ENCODE measurements around the gene PPP6R2. TPM values are rescaled to one million over a fixed set of nuclear protein-coding genes. Genes with fewer than 3 reads are reported as not detected.

The PPP6R2 gene
- total RNA-seq, 4 donors from 2014 or later = 82.8 to 201 (median 111) TPM

- DNase-seq = no peak
- H3K4me1 ChIP-seq = no peaks in the 10 kb centered on the region
- TF ChIP-seq, protein P1, sequence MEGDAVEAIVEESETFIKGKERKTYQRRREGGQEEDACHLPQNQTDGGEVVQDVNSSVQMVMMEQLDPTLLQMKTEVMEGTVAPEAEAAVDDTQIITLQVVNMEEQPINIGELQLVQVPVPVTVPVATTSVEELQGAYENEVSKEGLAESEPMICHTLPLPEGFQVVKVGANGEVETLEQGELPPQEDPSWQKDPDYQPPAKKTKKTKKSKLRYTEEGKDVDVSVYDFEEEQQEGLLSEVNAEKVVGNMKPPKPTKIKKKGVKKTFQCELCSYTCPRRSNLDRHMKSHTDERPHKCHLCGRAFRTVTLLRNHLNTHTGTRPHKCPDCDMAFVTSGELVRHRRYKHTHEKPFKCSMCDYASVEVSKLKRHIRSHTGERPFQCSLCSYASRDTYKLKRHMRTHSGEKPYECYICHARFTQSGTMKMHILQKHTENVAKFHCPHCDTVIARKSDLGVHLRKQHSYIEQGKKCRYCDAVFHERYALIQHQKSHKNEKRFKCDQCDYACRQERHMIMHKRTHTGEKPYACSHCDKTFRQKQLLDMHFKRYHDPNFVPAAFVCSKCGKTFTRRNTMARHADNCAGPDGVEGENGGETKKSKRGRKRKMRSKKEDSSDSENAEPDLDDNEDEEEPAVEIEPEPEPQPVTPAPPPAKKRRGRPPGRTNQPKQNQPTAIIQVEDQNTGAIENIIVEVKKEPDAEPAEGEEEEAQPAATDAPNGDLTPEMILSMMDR (IDR thresholded peaks at IDR 0.05) = no peak
- no peak for TF ChIP-seq POLR2A (IDR thresholded peaks at IDR 0.05)
- H3K36me3 ChIP-seq = peaks cover 0 to 95% (median 3%) of the 10 kb centered on the region in 3 donors
- no peaks in the 10 kb centered on the region for H3K27me3 ChIP-seq
- no peaks in the 10 kb centered on the region for H3K9me3 ChIP-seq
- no peak overlapping the region for H3K4me3 ChIP-seq
- H3K27ac ChIP-seq = no peak overlapping the region
These were observed 77.5 kb downstream of the PPP6R2 start for GRCh38 chr22:50420581-50420980.

DNA sequence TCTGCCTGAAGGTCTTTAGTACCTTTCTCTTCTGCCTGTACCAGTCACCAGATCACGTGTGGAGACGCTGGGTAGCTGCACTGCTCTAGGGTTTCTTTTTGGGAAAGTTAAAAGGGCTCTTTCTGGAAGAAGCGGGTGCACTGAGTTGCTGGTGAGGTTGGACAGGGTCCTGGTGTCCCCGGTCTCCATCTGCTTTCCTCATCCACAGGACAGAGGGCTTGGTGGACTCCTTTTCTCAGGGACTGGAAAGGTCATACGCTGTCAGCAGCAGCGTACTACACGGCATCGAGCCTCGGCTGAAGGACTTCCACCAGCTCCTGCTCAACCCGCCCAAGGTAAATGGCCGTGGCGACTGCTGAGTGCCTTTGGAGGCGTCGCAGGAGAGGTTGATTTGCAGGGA, 78.9 kb downstream of the PPP6R2 start:
- Histone ChIP-seq H3K27ac (no peak overlapping the region), H3K36me3 (peaks cover 0 to 90% (median 3%) of the 10 kb centered on the region in 3 donors), H3K4me3 (no peak overlapping the region), H3K9me3 (no peaks in the 10 kb centered on the region), H3K4me1 (no peaks in the 10 kb centered on the region), H3K27me3 (no peaks in the 10 kb centered on the region)
- no peak for TF ChIP-seq POLR2A (IDR thresholded peaks at IDR 0.05)
- TF ChIP-seq, protein P1 (IDR thresholded peaks at IDR 0.05) = no peak
- no peak for DNase-seq

GRCh38 chr22:50422961-50423815, 80.1 kb downstream of the PPP6R2 start:
- no peak for DNase-seq
- H3K9me3 ChIP-seq = no peaks in the 10 kb centered on the region
- H3K36me3 ChIP-seq = peaks cover 0 to 89% (median 3%) of the 10 kb centered on the region in 3 donors
- H3K27ac ChIP-seq = no peak overlapping the region
- no peaks in the 10 kb centered on the region for H3K27me3 ChIP-seq
- TF ChIP-seq, protein P1 (IDR thresholded peaks at IDR 0.05) = no peak
- TF ChIP-seq POLR2A (IDR thresholded peaks at IDR 0.05) = no peak
- no peak overlapping the region for H3K4me3 ChIP-seq
- H3K4me1 ChIP-seq = no peaks in the 10 kb centered on the region

GRCh38 chr22:50423956-50424355, 80.8 kb downstream of the PPP6R2 start:
- Histone ChIP-seq H3K9me3 (no peaks in the 10 kb centered on the region), H3K4me1 (no peaks in the 10 kb centered on the region), H3K4me3 (no peak overlapping the region), H3K27ac (no peak overlapping the region), H3K27me3 (no peaks in the 10 kb centered on the region), H3K36me3 (peaks cover 0 to 89% (median 3%) of the 10 kb centered on the region in 3 donors)
- DNase-seq = no peak
- TF ChIP-seq, protein P1 (IDR thresholded peaks at IDR 0.05) = no peak
- TF ChIP-seq POLR2A (IDR thresholded peaks at IDR 0.05) = no peak

DNA sequence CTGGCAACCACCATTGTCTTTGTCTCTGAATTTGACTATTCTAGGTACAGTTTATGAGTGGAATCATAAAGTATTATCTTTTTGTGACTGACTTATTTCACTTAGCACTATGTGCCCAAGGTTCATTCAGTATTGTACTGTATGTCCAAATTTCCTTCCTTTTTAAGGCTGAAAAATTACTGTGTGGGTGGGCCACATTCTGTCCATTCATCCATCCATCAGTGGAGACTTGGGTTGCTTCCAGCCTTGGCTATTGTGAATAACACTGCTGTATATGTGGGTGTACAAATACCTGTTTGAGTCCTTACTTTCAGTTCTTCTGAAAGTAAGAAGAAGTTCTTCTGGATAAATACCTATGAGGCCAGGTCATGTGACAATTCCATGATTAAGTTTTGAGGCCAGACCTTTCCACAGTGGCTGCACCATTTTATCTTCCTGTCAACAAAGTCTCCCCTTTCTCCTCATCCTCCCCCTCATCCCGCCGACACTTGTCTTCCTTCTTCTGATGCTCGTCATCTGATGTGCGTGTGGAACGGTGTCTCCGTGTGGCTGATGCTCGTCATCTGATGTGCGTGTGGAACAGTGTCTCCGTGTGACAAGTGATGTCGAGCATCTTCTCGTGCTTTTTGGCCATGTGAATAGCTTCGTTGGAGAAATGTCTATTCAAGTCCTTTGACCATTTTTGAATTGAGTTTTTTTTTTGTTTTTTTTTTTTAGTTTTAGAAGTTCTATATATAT, 82.2 kb downstream of the PPP6R2 start:
- H3K4me1 ChIP-seq = no peaks in the 10 kb centered on the region
- TF ChIP-seq, protein P1 (IDR thresholded peaks at IDR 0.05) = no peak
- TF ChIP-seq POLR2A (IDR thresholded peaks at IDR 0.05) = no peak
- no peak for DNase-seq
- H3K36me3 ChIP-seq = peaks cover 0 to 89% (median 3%) of the 10 kb centered on the region in 3 donors
- no peaks in the 10 kb centered on the region for H3K27me3 ChIP-seq
- no peaks in the 10 kb centered on the region for H3K9me3 ChIP-seq
- no peak overlapping the region for H3K4me3 ChIP-seq
- no peak overlapping the region for H3K27ac ChIP-seq
